Measurements from ENCODE around the gene DNM3. TPM values are rescaled to one million over a fixed set of nuclear protein-coding genes. Genes with fewer than 3 reads are reported as not detected.

Gene DNM3
- total RNA-seq, 6 donors from 2014 or later = 7.1 to 30.4 (median 10.3) TPM

DNA sequence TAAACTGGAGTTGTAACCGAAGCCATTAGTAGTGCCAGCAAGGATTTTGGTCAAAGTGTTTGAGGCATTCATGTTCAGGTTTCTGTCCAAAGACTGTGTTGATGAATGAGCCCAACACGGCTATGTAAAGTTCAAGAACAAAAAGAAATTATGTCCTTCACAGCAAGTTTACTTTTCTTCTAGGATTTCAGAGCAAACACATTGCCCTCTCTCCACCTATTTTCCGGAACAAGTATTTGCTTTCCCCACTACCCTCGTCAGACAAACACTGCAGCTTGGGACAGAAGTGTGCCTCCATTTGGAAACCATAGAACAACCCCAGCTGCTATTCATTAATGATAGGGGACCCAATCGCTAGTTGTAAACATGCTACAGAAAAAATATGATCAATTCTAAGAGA is 427.8 kb downstream of the DNM3 start:
- H3K9me3 ChIP-seq = no peaks in the 10 kb centered on the region
- peaks cover 0 to 12% (median 3%) of the 10 kb centered on the region in 4 donors for H3K4me1 ChIP-seq
- WGBS, 2 donors = 68 to 81% methylated on average over 5 of the region's 5 CpGs
- no peak for TF ChIP-seq POLR2AphosphoS5 (IDR thresholded peaks at IDR 0.05)
- peak in 1 of 4 donors; percentile 1 for TF ChIP-seq POLR2A (IDR thresholded peaks at IDR 0.05)
- DNase-seq (no peak), ATAC-seq (ENCODE audit: low FRiP score in 2 of 2) (no peak)
- no peaks in the 10 kb centered on the region for H3K27me3 ChIP-seq
- no peak overlapping the region for H3K4me3 ChIP-seq
- peak overlapping the region; percentile 17 to 41 (median 23) for H3K27ac ChIP-seq
- no peaks in the 10 kb centered on the region for H3K36me3 ChIP-seq

DNA sequence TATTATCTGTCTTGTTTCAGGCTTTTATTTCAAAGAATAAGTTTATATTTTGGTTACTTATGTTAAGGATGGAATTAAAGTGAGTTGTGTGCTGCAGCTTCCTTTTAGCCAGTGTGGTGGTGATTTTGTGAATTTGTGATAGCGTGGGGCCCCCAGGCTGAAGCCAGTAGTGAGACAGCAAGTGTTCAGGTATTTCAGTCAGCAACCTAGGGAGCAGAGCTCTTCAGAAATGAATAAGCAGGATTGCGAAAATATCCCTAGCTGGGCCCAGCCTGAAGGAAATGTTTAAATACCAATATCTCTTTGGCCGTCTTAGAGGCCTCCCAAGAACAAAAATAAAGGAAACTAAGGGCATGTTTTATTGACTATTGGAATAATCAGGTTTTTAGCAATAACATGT is 428.3 kb downstream of the DNM3 start:
- ATAC-seq (ENCODE audit: low FRiP score in 2 of 2) = peak in 1 of 2 donors; percentile 53

DNA sequence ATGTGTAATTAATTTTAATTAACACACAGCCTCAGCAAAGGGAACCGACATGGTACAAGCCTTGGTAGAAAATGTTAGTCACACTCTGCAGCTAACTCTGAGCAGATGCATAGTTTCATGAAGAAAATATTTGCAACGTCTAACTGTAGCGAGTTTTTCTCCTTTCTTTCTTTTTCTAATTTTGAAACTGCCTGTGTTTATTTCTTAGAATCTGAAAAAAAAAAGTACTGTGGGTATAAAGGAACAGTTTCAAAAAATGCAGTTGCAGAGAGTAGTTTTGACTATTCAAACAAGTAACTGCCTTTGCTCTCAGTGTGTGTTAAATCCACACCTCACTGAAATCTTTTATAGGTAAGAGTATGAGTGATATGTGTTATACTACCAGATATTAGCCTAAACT is 429.3 kb downstream of the DNM3 start:
- ATAC-seq (ENCODE audit: low FRiP score in 2 of 2) = no peak
- WGBS, 2 donors = 43 to 50% methylated on average over 3 of the region's 3 CpGs
- Histone ChIP-seq H3K36me3 (no peaks in the 10 kb centered on the region), H3K4me3 (no peak overlapping the region), H3K27ac (peak overlapping the region in 2 of 4 donors; percentile 35 to 47), H3K9me3 (no peaks in the 10 kb centered on the region), H3K27me3 (no peaks in the 10 kb centered on the region), H3K4me1 (peaks cover 0 to 12% (median 3%) of the 10 kb centered on the region in 4 donors)
- TF ChIP-seq POLR2A (IDR thresholded peaks at IDR 0.05) (no peak), POLR2AphosphoS5 (IDR thresholded peaks at IDR 0.05) (no peak), EP300 (IDR thresholded peaks at IDR 0.05) (no peak)
- TF ChIP-seq, protein P1, sequence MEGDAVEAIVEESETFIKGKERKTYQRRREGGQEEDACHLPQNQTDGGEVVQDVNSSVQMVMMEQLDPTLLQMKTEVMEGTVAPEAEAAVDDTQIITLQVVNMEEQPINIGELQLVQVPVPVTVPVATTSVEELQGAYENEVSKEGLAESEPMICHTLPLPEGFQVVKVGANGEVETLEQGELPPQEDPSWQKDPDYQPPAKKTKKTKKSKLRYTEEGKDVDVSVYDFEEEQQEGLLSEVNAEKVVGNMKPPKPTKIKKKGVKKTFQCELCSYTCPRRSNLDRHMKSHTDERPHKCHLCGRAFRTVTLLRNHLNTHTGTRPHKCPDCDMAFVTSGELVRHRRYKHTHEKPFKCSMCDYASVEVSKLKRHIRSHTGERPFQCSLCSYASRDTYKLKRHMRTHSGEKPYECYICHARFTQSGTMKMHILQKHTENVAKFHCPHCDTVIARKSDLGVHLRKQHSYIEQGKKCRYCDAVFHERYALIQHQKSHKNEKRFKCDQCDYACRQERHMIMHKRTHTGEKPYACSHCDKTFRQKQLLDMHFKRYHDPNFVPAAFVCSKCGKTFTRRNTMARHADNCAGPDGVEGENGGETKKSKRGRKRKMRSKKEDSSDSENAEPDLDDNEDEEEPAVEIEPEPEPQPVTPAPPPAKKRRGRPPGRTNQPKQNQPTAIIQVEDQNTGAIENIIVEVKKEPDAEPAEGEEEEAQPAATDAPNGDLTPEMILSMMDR (IDR thresholded peaks at IDR 0.05) = no peak
- no peak for DNase-seq

More for the DNA sequence above, 428.3 kb downstream of the DNM3 start:
- H3K4me1 ChIP-seq = peaks cover 0 to 12% (median 3%) of the 10 kb centered on the region in 4 donors
- no peaks in the 10 kb centered on the region for H3K27me3 ChIP-seq
- DNase-seq = peak in 1 of 2 donors; percentile 34
- no peaks in the 10 kb centered on the region for H3K36me3 ChIP-seq
- H3K9me3 ChIP-seq = no peaks in the 10 kb centered on the region
- TF ChIP-seq EP300 (IDR thresholded peaks at IDR 0.05) = no peak
- TF ChIP-seq POLR2A (IDR thresholded peaks at IDR 0.05) = no peak
- TF ChIP-seq, protein P1 (IDR thresholded peaks at IDR 0.05) = no peak
- no peak for TF ChIP-seq POLR2AphosphoS5 (IDR thresholded peaks at IDR 0.05)
- whole genome bisulfite sequencing, 2 donors = 60 to 66% methylated on average over 3 of the region's 3 CpGs
- H3K4me3 ChIP-seq = no peak overlapping the region
- H3K27ac ChIP-seq = peak overlapping the region in 2 of 4 donors; percentile 20 to 26

DNA sequence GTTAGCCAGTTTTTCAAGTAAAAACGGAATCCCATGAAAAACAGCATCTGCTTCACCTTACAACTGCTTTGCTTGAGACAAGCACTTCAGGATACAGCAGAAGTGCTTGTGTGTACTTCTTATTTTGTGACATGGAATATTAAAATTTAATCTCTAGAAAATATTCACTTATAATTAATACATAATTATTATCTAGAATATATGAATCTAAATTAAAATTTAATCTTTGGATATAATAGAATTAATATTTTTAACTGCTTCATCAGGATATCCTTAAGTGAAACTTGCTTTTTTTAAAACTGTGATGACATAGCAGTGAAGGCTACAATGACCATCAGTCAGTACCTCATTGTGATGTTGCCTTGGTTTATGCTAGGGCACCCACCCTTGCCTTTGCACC is 430.8 kb downstream of the DNM3 start:
- 0 to 31% methylated on average over 1 of the region's 1 CpG for WGBS, 2 donors
- DNase-seq (no peak), ATAC-seq (ENCODE audit: low FRiP score in 2 of 2) (no peak)
- TF ChIP-seq EP300 (IDR thresholded peaks at IDR 0.05) (no peak), POLR2A (IDR thresholded peaks at IDR 0.05) (no peak), POLR2AphosphoS5 (IDR thresholded peaks at IDR 0.05) (no peak)
- TF ChIP-seq, protein P1 (IDR thresholded peaks at IDR 0.05) = no peak
- Histone ChIP-seq H3K36me3 (no peaks in the 10 kb centered on the region), H3K9me3 (no peaks in the 10 kb centered on the region), H3K4me1 (peaks cover 0 to 12% (median 3%) of the 10 kb centered on the region in 4 donors), H3K27me3 (no peaks in the 10 kb centered on the region), H3K4me3 (no peak overlapping the region), H3K27ac (no peak overlapping the region)

DNA sequence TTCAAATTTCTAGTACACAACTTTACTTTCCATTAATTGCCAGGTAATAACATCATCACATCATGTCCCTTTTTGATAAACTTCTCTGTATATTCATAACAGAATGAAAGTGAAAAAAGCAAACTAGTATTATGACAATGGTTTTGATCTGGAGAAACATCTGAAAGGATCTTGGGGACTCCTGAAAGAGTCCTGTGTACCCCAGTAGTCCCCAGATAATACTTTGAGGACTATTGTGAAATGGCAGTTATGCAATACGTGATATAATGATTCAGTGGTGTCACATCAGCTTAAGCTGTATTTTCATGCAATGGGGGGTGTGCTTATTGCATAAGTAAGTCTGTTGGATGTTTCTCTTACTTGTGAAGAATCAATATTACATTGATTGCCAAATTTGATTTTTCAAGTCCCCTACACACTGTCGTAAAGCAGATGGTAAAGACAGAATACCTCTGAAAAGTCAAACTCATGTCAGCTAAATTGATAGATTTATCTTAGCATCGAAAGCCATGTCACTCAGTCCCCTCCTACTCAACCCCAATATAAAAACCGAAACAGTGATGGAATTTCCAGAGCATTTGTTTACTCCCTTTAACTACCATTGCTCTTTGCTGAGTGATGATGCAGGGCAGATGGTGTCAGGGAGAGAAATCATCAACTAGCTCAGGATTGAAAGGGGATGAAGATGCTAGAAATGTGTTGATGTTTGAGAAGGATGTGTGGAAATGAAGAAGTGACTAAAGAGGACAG is 432.5 kb downstream of the DNM3 start:
- ATAC-seq (ENCODE audit: low FRiP score in 2 of 2) (no peak), DNase-seq (no peak)
- no peaks in the 10 kb centered on the region for H3K9me3 ChIP-seq
- 75 to 79% methylated on average over 4 of the region's 4 CpGs for WGBS, 2 donors
- peaks cover 0 to 13% (median 6%) of the 10 kb centered on the region in 4 donors for H3K4me1 ChIP-seq
- no peaks in the 10 kb centered on the region for H3K27me3 ChIP-seq
- no peaks in the 10 kb centered on the region for H3K36me3 ChIP-seq
- TF ChIP-seq EP300 (IDR thresholded peaks at IDR 0.05) (no peak), POLR2AphosphoS5 (IDR thresholded peaks at IDR 0.05) (no peak)
- TF ChIP-seq, protein P1 (IDR thresholded peaks at IDR 0.05) = no peak
- H3K4me3 ChIP-seq = no peak overlapping the region
- no peak overlapping the region for H3K27ac ChIP-seq
